CD14-positive monocyte (primary cell): ENCODE measurements around the gene GLCCI1. TPM values are rescaled to one million over a fixed set of nuclear protein-coding genes. Genes with fewer than 3 reads are reported as not detected.

Source experiments
- DNase-seq, 3 donors: peaks; one replicate each; pipeline ENCODE4 v3.0.0-alpha.2; 2011 to 2022
- H2AFZ ChIP-seq: 2 replicates; pipeline ENCODE4 v1.6.0; 2012; ENCODE audit warnings: mild to moderate bottlenecking, low read depth, low read length, inconsistent platforms; ENCODE audit not compliant: insufficient read depth, poor library complexity, severe bottlenecking
- H3K27ac ChIP-seq, 2 donors: 1 replicate in 1 of 2; 2 replicates in 1 of 2; pipeline ENCODE4 v1.5.1; 2012 to 2013; ENCODE audit warnings: low read length in 2 of 2, control low read depth in 1 of 2, inconsistent platforms in 1 of 2, low read depth in 1 of 2, mild to moderate bottlenecking in 1 of 2
- H3K27me3 ChIP-seq, 2 donors: one replicate each; pipeline versions ENCODE4 v1.6.0 to v1.6.1; 2011 to 2013; ENCODE audit warnings: low read length in 2 of 2; ENCODE audit not compliant: control insufficient read depth in 2 of 2, insufficient read depth in 2 of 2
- H3K36me3 ChIP-seq, 2 donors: replicated peaks in 1 of 2; 1 replicate in 1 of 2; 2 replicates in 1 of 2; pipeline versions ENCODE4 v1.5.1 to v1.6.1; 2012 to 2013; ENCODE audit warnings: low read length in 2 of 2, control low read depth in 1 of 2, inconsistent platforms in 1 of 2, mild to moderate bottlenecking in 1 of 2; ENCODE audit not compliant: insufficient read depth in 2 of 2, control insufficient read depth in 1 of 2
- H3K4me1 ChIP-seq, 2 donors: 1 replicate in 1 of 2; 2 replicates in 1 of 2; pipeline versions ENCODE4 v1.5.1 to v1.6.1; 2012 to 2013; ENCODE audit warnings: low read length in 2 of 2, control low read depth in 1 of 2, inconsistent platforms in 1 of 2, mild to moderate bottlenecking in 1 of 2, moderate library complexity in 1 of 2; ENCODE audit not compliant: insufficient read depth in 2 of 2, control insufficient read depth in 1 of 2
- H3K4me2 ChIP-seq: replicated peaks from 2 replicates; pipeline ENCODE3; 2012; ENCODE audit warnings: low read length, moderate library complexity, mild to moderate bottlenecking; ENCODE audit not compliant: poor library complexity, severe bottlenecking; ENCODE audit errors: extremely low read depth
- H3K4me3 ChIP-seq, 3 experiments: fragments of 200-600 bp in 1 of 3; sonication (generic) in 1 of 3; replicated peaks in 1 of 3; 1 replicate in 2 of 3; 2 replicates in 1 of 3; pipeline ENCODE4 v1.5.1; 2011 to 2013; ENCODE audit warnings: low read length in 3 of 3, mild to moderate bottlenecking in 3 of 3, control low read depth in 2 of 3, low read depth in 2 of 3, inconsistent platforms in 1 of 3, moderate library complexity in 1 of 3
- H3K79me2 ChIP-seq: 2 replicates; pipeline ENCODE4 v1.6.0; 2012; ENCODE audit warnings: mild to moderate bottlenecking, control low read depth, inconsistent platforms, low read length, moderate library complexity; ENCODE audit not compliant: insufficient read depth
- H3K9ac ChIP-seq: 2 replicates; pipeline ENCODE4 v1.6.0; 2017; ENCODE audit warnings: low read length, mild to moderate bottlenecking; ENCODE audit not compliant: insufficient read depth, poor library complexity, severe bottlenecking
- H3K9me3 ChIP-seq, 2 donors: replicated peaks in 1 of 2; 1 replicate in 1 of 2; 2 replicates in 1 of 2; pipeline versions ENCODE4 v1.5.1 to v1.6.1; 2012 to 2013; ENCODE audit warnings: low read length in 2 of 2, control low read depth in 1 of 2; ENCODE audit not compliant: control insufficient read depth in 1 of 2, insufficient read depth in 1 of 2
- H4K20me1 ChIP-seq: 2 replicates; pipeline ENCODE4 v1.6.0; 2012; ENCODE audit warnings: mild to moderate bottlenecking, low read length, control low read depth, moderate library complexity; ENCODE audit not compliant: insufficient read depth
- H3K27ac Mint-ChIP-seq, 7 donors: one replicate each; pipeline ENCODE4 v1.8.0; 2020; ENCODE audit warnings: mild to moderate bottlenecking in 7 of 7, mixed read lengths in 7 of 7, moderate library complexity in 6 of 7, inconsistent platforms in 2 of 7
- H3K27me3 Mint-ChIP-seq, 3 donors: one replicate each; pipeline ENCODE4 v1.8.0; 2021 to 2022; ENCODE audit warnings: low read depth in 3 of 3, mild to moderate bottlenecking in 3 of 3, mixed read lengths in 3 of 3, moderate library complexity in 3 of 3, inconsistent platforms in 1 of 3
- H3K36me3 Mint-ChIP-seq, 2 donors: one replicate each; pipeline ENCODE4 v1.8.0; 2020; ENCODE audit warnings: mixed read lengths in 2 of 2, inconsistent platforms in 1 of 2, mild to moderate bottlenecking in 1 of 2
- H3K4me1 Mint-ChIP-seq: one replicate; pipeline ENCODE4 v1.8.0; 2020; ENCODE audit warnings: mild to moderate bottlenecking, mixed read lengths
- H3K4me3 Mint-ChIP-seq, 2 donors: one replicate each; pipeline ENCODE4 v1.8.0; 2020; ENCODE audit warnings: mild to moderate bottlenecking in 2 of 2, mixed read lengths in 2 of 2, moderate library complexity in 1 of 2
- H3K9me3 Mint-ChIP-seq, 7 donors: one replicate each; pipeline ENCODE4 v1.8.0; 2020 to 2022; ENCODE audit warnings: mixed read lengths in 7 of 7, mild to moderate bottlenecking in 6 of 7, moderate library complexity in 6 of 7, inconsistent platforms in 2 of 7
- WGBS: methylation state at CpG from one replicate; pipeline ENCODE4 v1.1.5; 2013; ENCODE audit warnings: missing lambda C conversion rate; ENCODE audit not compliant: insufficient coverage; 5-methylcytosine and 5-hydroxymethylcytosine counted together
- intact Hi-C, 2 donors: fragments of 100-400 bp; cut with micrococcal nuclease; formaldehyde crosslinking; loops; one replicate each; pipeline versions ENCODE4 v1.15.0 to v1.15.1; 2023
- polyA plus RNA-seq, 3 donors: library from polyadenylated mRNA; depleted of rRNA in 1 of 3; unstranded in 2 of 3; stranded (reverse) in 1 of 3; fragments of 300-500 nt in 2 of 3; fragments of >200 nt in 1 of 3; fragmentation: Illumina TruSeq in 2 of 3; gene quantifications; 1 replicate in 2 of 3; 2 replicates in 1 of 3; pipeline ENCODE4 v1.2.3, GENCODE V29; 2012 to 2021
- TF ChIP-seq, protein P1 (sequence below): fragments of 200-600 bp; IDR thresholded peaks from one replicate; pipeline ENCODE4 v1.8.0; 2022; ENCODE audit warnings: antibody characterized with exemption, mild to moderate bottlenecking

Gene GLCCI1
- polyA plus RNA-seq, 3 donors, result 0.89 to 2.1 (median 1.1) TPM

DNA sequence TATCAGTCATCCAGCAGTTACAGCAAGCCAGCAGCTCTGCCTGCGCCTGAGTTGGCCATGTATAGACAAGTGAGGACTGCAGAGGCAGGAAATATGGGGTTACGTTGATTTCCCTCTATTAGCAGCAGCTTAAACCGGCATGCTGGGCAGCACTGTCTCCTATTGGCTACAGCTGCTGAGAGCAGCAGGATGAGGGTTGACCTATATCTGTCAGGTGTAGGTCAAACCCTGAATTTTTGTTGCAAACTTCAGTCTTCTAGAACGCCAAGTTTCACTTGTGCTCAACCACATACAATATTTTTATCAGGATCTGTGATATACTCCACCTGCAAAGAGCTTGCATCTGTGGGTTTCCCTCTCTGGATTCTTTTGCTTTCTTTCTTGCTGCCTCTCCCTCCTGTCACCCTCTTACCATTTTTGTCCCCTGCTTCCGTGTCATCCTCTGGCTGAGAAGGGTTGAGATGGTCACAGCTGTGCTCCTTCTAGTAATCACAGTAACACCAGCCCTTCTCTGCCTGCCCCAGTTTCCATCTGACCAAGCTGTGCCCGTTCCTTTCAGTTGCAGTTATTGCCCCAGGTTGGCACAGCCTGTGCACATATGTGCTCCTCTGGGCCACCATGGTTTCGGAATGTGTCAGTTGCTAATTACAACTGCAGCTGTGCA lies 23.8 kb upstream of the GLCCI1 start:
- Histone ChIP-seq H3K4me2 (no peak overlapping the region), H3K27me3 (no peaks in the 10 kb centered on the region), H3K27ac (no peak overlapping the region), H3K9ac (no peak overlapping the region), H2AFZ (no peak overlapping the region), H3K9me3 (no peaks in the 10 kb centered on the region), H3K4me3 (no peak overlapping the region), H3K36me3 (no peaks in the 10 kb centered on the region), H3K79me2 (no peaks in the 10 kb centered on the region), H4K20me1 (no peaks in the 10 kb centered on the region), H3K4me1 (no peaks in the 10 kb centered on the region)
- no peaks in the 10 kb centered on the region for H3K27me3 Mint-ChIP-seq
- no peak for DNase-seq
- peaks cover 0 to 1% (median 0%) of the 10 kb centered on the region in 7 donors for H3K9me3 Mint-ChIP-seq
- intact Hi-C loops, result no loop called here
- no peaks in the 10 kb centered on the region for H3K36me3 Mint-ChIP-seq
- H3K27ac Mint-ChIP-seq, result no peak overlapping the region
- WGBS, result 48% methylated on average over 4 of the region's 7 CpGs
- peaks cover 2% of the 10 kb centered on the region for H3K4me1 Mint-ChIP-seq
- TF ChIP-seq, protein P1, sequence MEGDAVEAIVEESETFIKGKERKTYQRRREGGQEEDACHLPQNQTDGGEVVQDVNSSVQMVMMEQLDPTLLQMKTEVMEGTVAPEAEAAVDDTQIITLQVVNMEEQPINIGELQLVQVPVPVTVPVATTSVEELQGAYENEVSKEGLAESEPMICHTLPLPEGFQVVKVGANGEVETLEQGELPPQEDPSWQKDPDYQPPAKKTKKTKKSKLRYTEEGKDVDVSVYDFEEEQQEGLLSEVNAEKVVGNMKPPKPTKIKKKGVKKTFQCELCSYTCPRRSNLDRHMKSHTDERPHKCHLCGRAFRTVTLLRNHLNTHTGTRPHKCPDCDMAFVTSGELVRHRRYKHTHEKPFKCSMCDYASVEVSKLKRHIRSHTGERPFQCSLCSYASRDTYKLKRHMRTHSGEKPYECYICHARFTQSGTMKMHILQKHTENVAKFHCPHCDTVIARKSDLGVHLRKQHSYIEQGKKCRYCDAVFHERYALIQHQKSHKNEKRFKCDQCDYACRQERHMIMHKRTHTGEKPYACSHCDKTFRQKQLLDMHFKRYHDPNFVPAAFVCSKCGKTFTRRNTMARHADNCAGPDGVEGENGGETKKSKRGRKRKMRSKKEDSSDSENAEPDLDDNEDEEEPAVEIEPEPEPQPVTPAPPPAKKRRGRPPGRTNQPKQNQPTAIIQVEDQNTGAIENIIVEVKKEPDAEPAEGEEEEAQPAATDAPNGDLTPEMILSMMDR, result no peak
- no peak overlapping the region for H3K4me3 Mint-ChIP-seq

DNA sequence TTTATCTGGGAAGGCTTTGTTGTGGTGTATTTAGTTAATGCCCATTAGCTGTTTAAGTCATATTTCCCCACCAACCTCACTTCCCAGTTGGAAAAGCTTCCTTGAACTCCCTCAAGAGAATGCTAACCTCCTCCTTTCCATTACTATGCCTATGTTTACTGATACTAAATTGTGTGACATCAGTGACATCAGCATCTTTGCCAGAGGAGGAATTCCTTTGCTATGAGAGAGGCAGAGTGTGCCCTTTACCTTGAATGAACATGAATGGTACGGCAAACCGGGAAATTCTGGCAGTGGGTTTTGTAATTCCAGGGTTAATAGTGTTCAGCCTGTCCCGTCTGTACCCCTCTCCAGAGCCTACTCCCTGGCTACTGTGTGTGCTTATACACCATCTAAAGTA lies 22.1 kb upstream of the GLCCI1 start:
- Histone ChIP-seq H3K79me2 (no peaks in the 10 kb centered on the region), H3K4me1 (no peaks in the 10 kb centered on the region), H3K27me3 (no peaks in the 10 kb centered on the region), H3K36me3 (no peaks in the 10 kb centered on the region), H2AFZ (no peak overlapping the region), H3K4me3 (no peak overlapping the region), H3K9me3 (no peaks in the 10 kb centered on the region), H4K20me1 (no peaks in the 10 kb centered on the region), H3K4me2 (no peak overlapping the region), H3K9ac (no peak overlapping the region), H3K27ac (no peak overlapping the region)
- H3K36me3 Mint-ChIP-seq, result no peaks in the 10 kb centered on the region
- TF ChIP-seq, protein P1, result no peak
- intact Hi-C loops, result no loop called here
- WGBS, result no CpG with 5 or more reads among the region's 3 CpGs
- no peak for DNase-seq
- no peak overlapping the region for H3K27ac Mint-ChIP-seq
- H3K27me3 Mint-ChIP-seq, result no peaks in the 10 kb centered on the region
- peaks cover 0 to 8% (median 4%) of the 10 kb centered on the region in 7 donors for H3K9me3 Mint-ChIP-seq
- no peak overlapping the region for H3K4me3 Mint-ChIP-seq
- no peaks in the 10 kb centered on the region for H3K4me1 Mint-ChIP-seq
